ENCODE measurements around the gene CDK5R1.

Gene CDK5R1

DNA sequence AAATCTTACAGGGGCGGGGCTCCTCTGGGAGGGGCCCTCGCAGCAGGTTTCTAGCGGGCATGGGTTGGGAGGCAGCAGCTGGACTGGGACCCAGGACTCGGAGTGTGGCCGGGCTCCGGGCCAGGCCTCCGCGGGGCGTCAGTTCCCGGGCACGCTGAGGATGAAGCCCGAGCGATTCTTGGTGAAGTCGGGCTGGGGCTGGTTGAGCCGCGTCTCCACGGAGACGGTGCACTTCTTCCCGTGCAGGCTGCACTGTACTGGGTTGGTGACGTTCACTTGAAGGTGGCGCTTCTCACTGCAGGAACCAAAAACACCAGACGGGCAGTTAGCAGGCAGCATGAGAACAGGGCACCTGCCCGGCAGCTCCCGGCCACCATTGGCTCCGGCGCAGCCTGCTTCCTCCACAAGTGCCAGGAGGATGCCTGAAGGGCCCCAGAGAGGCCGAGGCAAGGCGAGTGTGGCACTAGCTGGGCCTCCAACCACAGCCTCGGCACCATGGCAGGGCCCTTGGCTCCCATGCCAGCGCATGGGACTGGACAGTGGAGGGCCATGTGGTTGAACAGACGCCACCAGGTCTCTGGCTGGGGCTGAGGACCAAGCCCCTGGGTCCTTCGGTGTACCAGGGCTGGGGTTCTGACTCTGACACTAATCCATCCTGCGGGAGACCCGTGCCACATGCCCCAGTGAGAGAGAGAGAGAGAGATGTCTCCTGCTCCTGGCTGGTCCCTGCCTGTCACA is 8.0 kb downstream of the CDK5R1 start:
- no peak for DNase-seq

DNA sequence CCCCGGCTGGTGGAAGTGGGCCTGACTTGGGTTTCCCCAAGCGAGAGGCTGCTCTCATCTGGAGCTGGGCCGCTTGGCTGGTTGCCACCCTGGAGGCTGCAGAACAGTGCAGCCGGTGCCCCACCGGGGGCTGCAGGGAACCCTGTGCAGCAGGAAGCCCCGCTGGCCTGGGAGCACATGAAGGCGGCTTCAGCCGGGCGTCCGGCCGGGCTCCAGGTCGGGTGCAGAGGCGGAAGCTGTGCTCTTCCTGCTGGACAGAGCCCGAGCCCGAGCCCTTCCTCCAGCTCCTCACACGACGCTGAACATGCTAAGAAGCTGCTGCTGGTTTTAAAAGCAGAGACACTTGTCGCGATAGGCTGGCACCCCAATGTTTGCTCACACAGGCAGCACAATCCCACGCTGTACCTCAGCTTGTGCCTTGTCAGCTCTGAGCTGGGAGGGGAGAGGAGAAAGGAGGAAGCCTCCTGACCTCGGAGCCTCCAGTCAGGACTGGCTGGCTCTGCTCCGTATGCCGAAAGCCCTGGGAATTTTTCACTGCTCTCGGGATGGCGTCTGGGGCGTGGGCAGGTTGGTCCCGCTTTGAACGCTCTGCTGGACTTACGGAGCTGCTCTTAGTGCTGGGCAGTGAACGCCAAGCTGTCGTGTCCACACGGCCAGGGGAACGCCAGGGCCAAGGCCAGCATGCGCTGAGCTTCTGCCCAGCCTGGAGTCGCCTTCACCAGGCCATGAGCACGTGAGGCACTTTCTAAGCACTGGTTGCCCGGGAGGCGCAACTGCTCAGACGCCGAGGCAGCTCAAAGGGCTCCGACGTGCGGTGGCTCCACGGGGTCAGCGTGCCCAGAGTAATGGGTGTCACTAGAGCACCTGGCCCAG is 8.8 kb downstream of the CDK5R1 start:
- DNase-seq: no peak

DNA sequence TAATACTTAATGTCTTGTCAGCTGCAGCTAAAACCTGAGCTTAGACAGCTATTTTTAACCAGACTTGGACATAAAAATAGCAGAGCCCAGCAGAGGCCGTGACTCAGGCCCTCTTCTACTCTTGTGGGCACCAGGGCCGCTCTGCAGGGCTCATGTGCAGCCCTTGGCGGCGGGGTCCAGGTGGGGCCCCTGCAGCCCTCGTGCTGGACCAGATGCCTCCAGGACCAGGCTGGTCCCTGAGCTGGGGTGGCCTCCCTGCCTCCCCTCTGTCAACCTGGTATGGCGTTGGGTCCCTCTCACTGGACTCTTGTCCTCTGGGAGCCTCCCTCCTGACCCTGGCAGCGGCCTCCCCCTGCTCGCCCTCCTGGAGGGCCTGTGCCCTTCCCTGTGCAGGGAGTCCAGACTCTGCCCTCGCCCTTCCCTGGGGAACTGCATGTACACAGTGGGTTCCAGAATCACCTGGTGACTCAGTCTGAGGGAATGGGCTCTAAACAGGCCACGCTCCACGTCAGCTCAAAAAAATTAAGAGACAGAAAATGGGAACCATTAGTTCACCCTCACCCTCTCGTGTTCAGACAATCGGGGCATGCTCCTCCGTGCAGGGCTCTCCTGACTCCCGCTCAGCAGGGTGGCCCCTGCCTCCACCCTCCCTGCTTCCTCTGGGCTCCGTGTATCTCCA is 9.7 kb downstream of the CDK5R1 start:
- no peak for DNase-seq

DNA sequence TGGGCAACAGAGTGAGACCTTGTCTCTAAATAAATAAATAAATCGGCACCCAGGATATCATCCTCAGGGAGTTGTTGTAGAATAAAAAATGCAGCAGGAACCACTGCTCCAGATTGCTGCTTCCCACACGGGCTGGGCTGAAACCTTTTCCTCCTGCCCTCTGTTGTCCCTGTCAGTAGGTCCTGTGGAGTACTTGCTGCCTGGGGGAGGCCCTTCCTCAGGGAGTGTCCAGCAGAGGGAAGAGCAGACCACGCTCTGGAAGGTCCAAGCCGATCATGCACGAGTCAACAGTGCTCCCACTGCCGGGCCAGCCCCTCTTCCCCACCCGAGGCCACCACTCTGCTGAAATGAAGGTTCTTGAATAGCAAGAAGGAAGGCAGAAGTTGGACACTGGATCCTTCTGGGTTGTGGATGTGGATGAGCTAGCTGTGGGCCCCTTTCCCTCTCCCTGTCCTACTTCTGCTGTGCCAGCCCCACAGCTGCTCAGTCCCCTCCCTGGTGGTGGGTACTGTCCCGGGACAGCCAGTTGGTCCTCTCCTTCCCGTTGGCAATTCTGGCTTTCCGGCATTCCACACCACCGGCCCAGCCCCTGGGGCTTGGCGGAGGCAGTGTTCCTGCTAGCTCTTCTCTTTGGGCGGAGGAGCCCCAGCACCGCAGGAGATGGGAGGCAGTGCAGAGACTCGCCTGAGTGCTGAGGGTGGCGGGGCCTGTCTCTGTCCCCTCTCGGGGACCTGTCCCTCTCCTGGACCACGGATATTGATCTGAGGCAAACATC is 10.8 kb downstream of the CDK5R1 start:
- DNase-seq: no peak

DNA sequence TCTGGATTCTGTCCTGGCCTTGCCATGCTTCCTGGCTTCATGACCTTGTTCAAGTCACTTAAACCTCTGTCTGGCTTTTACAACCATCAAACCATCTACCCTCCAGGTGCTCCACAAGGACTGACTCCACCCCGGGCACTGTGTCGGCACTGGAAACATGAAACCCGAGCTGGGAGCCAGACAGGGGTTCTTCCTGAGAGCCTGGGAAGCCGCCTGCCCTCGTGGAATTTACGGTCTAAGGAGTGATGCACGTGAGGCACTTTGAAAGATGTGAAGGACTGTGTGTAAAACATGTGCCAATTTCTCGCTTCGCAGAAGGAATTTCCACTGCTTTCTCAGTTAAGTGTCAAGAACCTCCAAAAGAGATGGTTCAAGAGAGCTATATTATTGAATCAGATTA is 11.6 kb downstream of the CDK5R1 start:
- peak; percentile 56 for DNase-seq

DNA sequence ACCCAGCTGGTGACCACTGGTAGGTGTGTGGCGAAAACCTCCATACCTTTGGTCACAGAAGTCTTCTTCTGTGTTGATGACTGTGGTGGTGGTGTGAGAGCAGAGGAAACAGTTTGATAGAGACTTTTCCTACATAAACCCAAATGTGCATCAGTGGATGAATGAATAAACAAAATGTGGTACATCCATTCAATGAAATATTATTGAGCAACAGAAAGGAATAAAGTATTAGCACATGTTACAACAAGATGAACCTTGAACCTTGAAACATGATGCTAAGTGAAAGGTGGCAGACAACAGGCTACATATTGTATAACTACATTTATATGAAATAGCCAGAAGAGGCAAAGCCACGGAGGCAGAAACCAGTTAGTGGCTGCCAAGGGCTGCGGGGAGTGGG is 15.2 kb downstream of the CDK5R1 start:
- no peak for DNase-seq

DNA sequence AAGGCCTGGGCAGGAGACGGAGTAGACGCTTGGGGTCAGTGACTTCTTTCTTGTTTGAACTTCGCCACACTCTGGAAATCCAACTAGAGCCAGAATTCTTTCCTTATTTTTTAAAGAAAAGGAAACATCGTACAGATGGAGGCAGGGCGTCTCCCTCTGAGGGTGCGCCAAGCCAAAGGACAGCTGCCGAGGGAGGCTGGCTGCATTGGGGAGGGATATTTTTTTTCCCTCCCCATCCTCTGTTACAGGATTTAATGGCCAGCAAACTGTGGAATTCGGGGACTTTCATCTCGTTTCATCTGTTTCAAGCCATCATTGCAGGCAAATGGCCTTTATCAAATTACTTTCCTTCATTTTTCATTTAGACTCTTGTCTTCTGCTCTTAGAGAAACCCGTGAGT is 15.9 kb downstream of the CDK5R1 start:
- DNase-seq: no peak

DNA sequence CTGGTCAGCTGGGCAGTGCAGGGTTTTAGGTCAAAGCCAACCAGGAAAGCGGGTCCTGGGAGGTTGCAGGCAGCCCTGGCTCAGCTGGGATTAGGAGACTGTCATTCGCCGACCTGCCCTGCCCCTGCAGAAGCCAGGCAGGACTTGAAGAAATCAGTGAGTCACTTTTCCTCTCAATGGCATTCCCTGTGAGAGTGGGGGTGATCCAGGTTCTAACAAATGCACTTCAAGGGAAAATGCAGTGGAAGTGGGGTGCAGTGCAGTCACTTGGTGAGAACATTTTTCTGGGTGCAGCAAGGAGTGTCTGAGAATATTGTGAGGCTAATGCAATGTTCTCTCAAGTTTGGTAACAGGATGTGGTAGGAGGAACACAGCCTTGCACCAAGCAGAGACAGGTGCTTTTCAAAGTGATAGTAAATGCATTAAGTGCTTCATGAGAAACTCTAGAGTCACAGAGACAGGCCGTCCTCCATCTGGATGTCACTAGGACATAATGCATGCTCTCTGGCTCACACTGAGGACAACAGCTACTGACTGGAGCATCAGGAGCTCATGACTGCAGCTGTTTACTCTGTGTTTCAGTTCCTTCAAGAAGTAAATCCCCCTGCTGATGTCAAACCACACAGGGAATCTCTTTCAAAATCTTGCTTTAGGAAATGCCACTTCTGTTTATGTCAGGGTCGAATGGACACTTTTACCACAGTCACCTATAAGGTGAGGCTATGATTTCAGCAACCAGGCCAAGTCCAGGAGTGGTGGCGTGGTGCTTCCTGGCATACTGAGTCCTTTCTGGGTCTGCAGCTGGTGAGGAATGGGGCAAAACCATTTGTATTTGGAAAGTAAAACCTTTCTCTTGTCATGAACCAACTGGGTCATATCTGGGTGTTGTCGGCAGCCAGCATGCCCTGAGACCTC is 16.7 kb downstream of the CDK5R1 start:
- DNase-seq: no peak

DNA sequence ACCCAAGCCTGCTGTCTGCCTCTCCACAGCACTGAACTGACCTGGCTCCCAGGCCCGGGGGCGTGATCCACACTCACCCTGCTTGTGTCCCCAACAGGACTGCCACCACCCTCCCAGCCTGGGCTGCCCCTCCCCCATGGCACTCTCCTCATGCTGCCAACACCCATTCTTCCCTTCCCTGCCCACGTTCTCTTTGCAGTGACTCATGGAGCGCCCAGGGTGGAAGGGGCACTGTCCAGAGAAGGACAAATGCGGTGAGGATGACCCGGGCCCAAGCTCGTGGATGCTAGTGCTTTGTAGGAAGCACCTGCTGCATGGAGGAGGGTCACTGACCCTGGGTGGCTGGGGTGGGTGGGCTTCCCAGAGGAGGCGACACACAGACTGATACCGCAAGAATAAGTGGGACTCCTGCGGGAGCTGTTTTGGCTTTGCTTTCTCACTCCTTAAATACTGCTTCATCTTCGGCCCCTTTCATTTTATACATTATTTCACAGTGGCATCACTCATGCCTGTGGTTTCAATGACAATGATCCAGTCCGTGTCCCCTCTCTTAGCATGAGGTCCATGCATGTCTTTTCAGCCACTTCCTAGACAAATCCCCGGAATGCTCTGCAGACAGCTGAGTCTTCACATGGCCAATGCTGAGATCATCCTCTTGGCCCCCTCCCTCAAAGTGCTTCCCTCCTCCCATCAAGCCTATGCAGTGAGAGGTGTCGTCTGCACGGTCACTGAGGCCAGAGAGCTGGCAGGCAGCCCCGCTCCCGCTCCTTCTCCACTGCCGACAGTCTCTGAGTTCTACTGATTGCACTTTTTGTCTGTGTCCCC is 17.6 kb downstream of the CDK5R1 start:
- DNase-seq: no peak

DNA sequence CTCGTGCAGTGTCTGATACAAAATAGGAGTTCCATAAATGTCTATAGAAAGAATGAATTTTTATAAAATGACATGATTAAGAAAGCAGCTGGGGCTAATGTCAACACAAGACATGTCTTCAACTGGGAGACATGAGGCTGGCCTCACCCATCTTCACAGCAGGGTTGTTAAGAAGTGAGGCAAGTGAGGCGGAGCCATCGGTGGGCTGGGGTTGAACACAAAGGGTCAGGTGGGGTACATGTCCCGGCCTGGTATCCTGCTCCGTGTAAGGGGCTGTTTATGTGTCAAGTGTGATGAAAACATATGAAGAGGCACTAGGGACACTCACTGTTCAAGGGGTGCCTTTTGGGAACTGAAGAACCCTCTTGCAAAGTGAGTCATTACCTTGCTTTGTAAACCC is 22.1 kb downstream of the CDK5R1 start:
- no peak for DNase-seq

DNA sequence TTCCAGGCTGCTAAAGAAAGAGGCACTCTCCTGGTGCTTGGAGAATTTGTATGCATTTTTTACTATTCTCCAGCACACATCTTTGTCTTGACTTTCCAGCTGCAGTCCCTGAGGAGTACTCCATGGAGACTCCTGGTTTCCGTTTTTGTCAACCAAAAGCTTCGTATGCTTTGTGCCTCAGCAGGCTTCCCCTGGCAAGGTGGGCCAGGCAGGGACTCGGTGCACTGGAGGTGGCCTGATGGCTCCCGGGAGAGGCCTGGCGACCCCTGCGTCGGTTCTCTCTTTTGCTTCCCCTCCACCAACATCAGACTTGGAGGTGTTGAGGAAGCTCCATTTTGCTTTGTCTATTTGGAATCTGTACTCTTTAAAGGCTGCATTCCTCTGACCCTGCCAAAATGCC is 23.7 kb downstream of the CDK5R1 start:
- no peak for DNase-seq

DNA sequence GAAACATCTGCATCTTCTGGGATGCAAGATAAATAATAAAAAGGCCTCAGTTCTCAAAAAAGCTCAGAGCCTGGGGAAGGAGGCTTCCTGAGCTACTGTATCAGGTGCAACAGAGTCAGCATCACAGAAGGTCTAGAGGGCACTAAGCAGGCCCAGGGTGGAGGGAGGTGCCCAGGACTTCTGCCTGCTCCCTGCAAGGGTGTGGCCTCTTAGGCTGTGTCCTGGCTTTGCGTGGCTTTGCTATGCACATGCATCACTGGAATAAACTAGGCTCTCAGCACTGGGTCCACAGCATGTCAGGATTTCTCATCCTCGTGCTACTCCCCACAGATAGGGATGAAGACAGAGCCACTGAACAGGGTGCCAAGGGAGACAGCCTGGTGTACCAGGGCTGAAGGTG is 25.5 kb downstream of the CDK5R1 start:
- no peak for DNase-seq

DNA sequence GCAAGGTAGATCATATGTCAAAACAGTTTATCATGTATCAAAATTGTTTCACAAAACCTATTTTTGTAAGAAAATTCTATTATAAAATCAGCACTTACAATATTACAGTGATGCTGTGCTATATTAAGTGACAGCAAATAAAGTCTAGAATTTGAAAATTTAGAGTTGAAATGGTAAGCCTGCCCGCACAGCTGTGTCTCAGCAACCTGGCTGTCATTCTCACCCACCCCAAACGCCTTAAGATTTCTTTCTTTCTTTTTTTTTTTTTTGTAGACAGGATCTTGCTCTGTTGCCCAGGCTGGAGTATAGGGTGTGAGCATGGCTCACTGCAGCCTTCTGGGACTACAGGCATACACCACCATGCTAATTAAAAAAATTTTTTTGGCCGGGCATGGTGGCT is 26.8 kb downstream of the CDK5R1 start:
- no peak for DNase-seq

DNA sequence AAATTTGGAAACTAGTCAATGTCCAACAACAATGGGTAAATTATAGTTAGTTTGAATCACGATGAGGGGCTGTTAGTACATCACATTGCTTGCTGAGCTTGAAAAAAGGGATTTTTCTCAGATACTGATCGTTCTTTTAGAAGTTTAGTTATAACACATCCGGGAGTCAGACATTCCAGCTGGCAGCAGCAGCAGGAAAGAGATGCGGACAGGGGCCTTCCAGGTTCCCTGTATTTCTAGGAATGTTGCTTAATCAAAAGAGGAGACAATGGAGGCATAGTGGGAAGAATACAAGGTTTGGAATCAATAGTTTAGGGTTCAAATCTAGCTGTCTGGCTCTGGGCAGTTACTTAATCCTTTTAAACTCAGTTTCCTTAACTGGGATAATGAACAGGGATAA is 27.8 kb downstream of the CDK5R1 start:
- no peak for DNase-seq

DNA sequence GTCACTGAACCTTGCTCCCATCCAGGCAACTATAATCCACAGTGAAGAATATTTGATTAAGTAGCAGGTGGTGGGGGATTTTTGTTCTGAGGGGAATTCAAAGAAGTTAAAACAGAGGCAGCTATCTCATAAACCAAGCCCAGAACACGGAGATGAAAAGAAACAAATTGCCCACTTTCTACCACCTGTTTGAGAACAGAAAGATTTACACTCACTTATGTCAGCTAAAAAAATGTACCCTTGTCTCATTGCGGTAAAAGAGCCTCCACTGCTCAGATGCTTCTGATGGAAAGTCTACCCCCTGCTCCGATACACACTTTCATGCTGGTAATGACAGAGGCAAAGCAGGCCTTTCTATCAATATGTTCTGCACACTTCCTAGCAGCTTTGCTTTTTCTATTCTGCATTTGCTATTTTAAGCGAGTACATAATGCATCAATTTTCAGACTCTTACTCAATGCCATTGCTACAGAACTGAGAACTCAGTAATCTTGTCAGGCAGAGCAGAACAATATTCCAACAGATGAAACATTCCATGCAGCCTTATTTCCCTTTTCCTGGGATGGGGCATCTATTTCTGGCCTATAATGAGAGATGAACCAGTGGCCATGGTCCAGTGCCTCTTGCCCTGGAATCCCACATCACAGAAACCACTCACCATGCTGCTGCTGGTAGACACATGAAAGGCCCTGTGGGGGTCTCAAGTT is 29.0 kb downstream of the CDK5R1 start:
- no peak for DNase-seq

DNA sequence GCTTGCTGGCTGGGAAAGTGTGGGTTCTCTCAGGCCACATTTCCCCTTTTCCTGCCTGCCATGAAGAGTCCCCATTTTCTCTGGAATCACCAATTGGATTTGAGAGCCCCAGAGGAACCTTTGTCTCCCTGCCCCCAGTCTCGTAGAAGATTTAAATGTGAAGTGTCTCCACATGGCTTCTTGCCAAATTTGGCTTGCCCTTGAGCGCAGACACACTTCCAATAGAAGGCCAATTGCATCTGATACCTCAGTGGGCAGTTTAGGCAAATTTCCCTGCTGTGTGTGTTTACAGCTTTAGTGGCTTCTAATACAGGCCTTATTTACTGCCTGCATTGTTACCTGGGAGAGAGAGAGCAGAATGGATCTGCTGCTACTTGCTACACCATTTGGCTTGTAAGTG is 29.7 kb downstream of the CDK5R1 start:
- peak; percentile 24 for DNase-seq

DNA sequence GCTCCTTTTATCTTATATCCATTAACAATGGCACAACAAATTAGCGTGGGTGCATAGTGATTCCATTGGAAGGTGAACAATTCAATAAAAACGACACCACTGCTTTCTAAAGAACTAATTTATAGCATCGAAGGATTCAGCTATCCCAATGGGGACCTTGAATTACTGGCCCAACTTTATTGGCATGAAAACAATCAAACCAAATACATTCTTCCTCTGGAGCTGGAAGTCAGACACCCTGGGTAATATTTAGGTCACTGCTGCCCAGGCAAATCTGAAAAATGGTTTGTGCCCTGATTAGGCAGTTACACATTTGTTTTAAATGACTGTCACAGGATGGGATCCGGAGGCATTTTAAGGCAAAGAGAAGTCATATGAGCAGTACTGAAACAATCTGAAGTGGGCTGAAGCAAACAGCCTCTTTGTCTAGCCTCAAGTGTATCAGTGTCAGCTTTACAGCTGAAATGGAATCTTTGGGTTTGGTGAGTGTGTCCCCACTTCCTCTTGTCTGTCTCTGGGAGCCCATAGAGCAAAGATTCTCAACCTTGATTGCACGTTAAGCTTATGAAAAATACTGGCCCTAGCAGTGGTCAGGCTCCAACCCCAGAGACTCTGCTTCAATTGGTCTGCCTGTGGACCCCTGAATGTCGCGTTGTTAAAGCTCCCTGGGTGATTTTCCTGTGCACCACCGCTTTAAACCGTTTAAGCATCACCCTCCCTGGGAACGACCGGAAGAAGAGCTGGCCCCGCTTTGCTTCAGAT is 30.3 kb downstream of the CDK5R1 start:
- DNase-seq: no peak

DNA sequence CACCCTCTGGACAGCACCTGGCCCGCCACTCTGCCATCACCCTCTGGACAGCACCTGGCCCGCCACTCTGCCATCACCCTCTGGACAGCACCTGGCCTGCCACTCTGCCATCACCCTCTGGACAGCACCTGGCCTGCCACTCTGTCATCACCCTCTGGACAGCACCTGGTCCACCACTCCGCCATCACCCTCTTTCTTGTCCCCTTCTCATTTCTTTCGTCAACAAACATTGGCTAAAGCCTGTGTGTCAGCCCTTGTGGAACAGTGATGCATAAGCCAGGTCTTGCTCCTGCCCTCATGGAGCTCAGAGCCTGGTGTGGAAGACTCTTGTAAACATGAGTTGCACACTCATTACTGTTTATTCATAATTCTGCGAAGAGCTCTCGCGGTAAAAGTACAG is 31.2 kb downstream of the CDK5R1 start:
- no peak for DNase-seq

DNA sequence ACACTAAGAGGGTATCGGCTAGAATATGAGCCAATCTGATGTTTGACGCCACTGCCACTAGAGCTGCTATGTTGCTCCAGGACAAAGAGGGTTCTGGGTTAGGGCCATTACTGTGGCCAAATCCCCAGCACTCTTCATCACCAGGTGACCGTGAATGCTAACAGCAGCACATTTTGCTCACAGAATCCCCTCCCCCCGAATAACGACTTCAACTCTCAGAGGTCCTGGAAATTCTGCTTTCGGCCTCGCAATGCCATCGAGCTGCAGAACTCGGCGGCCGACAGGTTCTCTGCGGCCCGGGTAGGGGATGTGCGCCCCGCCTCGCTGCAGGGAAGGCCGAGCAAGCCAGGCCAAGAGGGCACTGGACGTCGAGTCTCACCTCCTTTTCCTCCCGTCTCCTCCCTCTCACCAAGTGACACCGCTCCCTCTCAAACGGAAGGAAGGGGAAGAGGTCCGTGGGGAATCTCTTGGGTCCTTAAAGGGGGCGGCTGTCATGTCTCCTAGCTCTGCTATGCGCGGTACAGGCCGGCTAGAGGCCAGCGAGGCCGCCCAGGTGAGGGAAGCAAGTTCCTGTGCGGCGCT is 31.9 kb downstream of the CDK5R1 start:
- no peak for DNase-seq
